ENCODE measurements around the gene ZNF512B.
A peak's percentile ranks its signal among the peaks of the same experiment; 100 is the strongest.
"Not testable (repeated sequence)": the region's sequence is repeated elsewhere in the genome, so short reads cannot be mapped to it uniquely, and the experiment has no call there.

Gene ZNF512B, protein sequence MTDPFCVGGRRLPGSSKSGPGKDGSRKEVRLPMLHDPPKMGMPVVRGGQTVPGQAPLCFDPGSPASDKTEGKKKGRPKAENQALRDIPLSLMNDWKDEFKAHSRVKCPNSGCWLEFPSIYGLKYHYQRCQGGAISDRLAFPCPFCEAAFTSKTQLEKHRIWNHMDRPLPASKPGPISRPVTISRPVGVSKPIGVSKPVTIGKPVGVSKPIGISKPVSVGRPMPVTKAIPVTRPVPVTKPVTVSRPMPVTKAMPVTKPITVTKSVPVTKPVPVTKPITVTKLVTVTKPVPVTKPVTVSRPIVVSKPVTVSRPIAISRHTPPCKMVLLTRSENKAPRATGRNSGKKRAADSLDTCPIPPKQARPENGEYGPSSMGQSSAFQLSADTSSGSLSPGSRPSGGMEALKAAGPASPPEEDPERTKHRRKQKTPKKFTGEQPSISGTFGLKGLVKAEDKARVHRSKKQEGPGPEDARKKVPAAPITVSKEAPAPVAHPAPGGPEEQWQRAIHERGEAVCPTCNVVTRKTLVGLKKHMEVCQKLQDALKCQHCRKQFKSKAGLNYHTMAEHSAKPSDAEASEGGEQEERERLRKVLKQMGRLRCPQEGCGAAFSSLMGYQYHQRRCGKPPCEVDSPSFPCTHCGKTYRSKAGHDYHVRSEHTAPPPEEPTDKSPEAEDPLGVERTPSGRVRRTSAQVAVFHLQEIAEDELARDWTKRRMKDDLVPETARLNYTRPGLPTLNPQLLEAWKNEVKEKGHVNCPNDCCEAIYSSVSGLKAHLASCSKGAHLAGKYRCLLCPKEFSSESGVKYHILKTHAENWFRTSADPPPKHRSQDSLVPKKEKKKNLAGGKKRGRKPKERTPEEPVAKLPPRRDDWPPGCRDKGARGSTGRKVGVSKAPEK

DNA sequence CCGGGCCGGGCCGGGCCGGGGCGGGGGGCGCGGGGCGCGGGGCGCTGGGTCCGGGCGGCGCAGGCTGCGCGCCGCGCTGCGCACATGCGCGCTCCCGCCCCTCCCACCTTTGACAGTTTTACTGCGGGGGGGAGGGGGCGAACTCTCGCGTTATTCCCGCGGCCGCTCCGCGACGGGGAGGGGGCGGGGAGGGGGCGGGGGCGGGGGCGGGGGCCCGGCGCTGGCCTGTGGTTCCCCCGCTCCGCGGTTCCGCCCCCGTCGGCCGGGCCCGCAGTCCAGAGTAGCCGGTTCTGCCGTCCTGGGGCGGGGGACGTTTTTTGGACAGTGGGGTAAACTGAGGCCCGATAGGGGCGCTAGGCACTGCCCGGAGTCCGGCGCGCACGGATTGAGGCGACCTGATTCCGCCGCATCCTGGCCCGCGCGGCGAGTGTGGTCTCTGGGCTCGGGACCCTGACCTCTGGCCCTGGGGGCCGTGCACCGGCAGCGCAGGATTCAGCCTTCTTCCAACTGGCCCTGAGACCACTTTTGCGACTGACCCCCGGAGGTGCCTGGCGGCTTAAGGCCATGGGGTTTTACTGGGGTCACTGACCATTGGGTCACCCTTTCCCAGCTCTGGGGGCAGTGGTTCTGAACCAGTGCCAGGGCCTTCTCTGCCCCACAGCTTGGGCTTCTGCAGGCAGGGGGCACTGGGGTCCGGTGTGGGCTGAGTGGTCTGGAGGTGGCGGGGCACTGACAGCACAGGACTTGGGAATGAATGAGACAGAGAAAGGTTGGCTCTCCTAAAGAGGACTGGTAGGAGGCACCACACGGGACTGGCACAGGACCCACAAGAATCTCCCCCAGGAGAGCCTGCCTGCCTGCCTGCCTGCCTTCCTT lies at the start of gene ZNF512B:
Gene ZNF512B, minus strand, starts transcription at position 93 of the 876 bp plus-strand sequence. CDS start 1,980 bp downstream, outside the sequence.
- in situ Hi-C loops (cut with HindIII; ENCODE audit: low pct_unique_long_range_greater_than_20kb, low sequenced_read_pairs): no loop called here
- no peak for TF ChIP-seq JUND (IDR thresholded peaks at IDR 0.05; ENCODE audit: low read depth)

DNA sequence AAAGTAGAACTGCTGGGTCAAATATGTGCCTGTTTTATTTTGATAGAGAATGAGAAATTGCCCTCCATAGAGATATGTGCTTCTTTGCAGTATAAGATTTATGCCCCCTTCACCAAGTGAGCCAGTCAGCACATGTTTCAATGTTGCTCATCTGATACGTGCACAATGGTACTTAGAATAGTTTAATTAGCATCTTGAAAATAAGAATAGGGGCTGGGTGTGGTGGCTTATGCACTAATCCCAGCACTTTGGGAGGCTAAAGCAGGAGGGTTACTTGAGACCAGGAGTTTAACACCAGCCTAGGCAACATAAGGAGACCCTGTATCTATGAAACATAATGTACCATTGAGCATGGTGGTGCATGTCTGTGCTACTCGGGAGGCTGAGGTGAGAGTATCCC lies 45.9 kb upstream of the ZNF512B start:
- no peak for DNase-seq (ENCODE audit: low read depth in 1 of 2, low spot score in 1 of 2)
- no peak for TF ChIP-seq JUND (IDR thresholded peaks at IDR 0.05; ENCODE audit: low read depth)
- in situ Hi-C loops (cut with HindIII; ENCODE audit: low pct_unique_long_range_greater_than_20kb, low sequenced_read_pairs): no loop called here

More for the DNA sequence above, at the start of gene ZNF512B:
- peak; percentile 89 to 90 for DNase-seq (ENCODE audit: low read depth in 1 of 2, low spot score in 1 of 2)

DNA sequence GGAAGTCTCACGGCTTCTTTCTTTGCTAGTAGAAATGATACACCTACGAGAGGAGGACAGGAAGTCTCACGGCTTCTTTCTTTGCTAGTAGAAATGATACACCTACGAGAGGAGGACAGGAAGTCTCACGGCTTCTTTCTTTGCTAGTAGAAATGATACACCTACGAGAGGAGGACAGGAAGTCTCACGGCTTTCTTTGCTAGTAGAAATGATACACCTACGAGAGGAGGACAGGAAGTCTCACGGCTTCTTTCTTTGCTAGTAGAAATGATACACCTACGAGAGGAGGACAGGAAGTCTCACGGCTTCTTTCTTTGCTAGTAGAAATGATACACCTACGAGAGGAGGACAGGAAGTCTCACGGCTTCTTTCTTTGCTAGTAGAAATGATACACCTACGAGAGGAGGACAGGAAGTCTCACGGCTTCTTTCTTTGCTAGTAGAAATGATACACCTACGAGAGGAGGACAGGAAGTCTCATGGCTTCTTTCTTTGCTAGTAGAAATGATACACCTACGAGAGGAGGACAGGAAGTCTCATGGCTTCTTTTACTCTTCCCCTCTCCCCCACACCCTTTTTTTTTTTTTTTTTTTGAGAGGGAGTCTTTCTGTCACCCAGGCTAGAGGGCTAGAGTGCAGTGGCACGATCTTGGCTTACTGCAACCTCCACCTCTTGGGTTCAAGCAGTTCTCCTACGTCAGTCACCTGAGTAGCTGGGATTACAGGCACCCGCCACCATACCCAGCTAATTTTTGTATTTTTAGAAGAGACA lies 42.8 kb upstream of the ZNF512B start:
- in situ Hi-C loops (cut with HindIII; ENCODE audit: low pct_unique_long_range_greater_than_20kb, low sequenced_read_pairs); DNase-seq (ENCODE audit: low read depth in 1 of 2, low spot score in 1 of 2): not testable (repeated sequence)

DNA sequence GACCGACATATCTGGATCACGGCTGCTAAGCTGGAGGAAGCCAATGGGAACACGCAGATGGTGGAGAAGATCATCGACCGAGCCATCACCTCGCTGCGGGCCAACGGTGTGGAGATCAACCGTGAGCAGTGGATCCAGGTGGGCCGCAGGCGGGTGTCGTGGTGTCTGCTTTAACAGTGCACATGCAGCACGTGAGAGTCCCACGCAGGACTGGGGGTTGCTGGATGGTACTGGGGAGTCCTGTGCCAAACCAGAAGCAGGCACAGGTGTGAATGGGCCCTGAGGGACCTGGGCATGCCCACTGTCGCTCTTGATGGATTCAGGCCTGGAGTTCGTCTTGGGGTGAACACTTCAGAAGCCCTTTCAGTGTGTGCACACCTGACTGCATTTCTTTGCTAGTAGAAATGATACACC lies 41.6 kb upstream of the ZNF512B start:
- in situ Hi-C loops (cut with HindIII; ENCODE audit: low pct_unique_long_range_greater_than_20kb, low sequenced_read_pairs): no loop called here
- no peak for DNase-seq (ENCODE audit: low read depth in 1 of 2, low spot score in 1 of 2)
- no peak for TF ChIP-seq JUND (IDR thresholded peaks at IDR 0.05; ENCODE audit: low read depth)

DNA sequence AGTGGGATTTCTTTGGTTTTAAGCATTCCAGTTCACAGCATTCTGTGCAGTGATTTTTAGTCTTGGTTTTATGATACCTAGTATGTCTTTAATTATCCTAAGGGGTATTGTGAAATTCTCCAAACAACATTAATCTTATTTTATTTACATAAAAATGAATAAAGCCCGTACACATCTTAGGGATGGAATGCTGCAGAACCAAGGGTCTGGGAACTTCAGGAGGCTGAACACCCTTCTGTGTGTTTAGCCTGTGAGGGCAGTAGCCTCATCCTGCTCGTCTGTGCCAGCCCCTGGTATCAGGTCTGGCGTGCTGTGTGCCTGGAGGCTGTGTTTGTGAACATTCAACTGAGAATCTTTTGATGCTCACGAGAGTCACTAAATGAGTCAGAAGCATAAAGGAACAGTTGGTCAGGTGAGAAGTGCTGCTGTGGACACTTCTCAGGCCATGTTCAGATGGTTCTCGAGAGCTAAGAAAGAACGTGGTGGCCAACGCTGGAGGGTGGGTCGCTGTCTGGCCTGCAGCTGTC lies 41.0 kb upstream of the ZNF512B start:
- in situ Hi-C loops (cut with HindIII; ENCODE audit: low pct_unique_long_range_greater_than_20kb, low sequenced_read_pairs): no loop called here
- TF ChIP-seq JUND (IDR thresholded peaks at IDR 0.05; ENCODE audit: low read depth): no peak
- DNase-seq (ENCODE audit: low read depth in 1 of 2, low spot score in 1 of 2): peak in 1 of 2 experiments; percentile 37

DNA sequence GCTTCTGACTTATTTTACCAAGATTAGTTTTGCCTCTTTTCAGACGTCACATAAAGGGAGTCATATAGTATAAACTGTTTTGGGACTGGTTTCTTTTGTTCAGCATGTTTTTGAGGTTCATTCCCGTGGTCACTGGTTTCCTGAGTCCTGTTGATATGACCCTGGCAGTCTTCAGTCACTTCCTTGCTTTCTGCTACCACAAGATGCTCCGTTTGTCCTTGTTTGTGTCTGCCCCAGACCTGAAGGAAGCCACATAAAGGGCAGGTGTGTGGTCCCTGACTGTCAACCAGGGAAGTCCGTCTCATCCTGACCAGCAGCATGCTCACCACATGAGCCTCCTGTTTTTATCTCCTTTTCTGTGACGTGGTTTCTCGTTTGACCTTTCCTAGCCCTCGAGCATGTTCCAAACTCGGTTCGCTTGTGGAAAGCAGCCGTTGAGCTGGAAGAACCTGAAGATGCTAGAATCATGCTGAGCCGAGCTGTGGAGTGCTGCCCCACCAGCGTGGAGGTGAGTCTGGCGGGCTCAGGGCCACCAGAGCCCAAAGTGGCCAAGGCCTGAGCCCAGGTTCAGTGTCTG lies 40.2 kb upstream of the ZNF512B start:
- no peak for DNase-seq (ENCODE audit: low read depth in 1 of 2, low spot score in 1 of 2)
- in situ Hi-C loops (cut with HindIII; ENCODE audit: low pct_unique_long_range_greater_than_20kb, low sequenced_read_pairs): no loop called here
- no peak for TF ChIP-seq JUND (IDR thresholded peaks at IDR 0.05; ENCODE audit: low read depth)

DNA sequence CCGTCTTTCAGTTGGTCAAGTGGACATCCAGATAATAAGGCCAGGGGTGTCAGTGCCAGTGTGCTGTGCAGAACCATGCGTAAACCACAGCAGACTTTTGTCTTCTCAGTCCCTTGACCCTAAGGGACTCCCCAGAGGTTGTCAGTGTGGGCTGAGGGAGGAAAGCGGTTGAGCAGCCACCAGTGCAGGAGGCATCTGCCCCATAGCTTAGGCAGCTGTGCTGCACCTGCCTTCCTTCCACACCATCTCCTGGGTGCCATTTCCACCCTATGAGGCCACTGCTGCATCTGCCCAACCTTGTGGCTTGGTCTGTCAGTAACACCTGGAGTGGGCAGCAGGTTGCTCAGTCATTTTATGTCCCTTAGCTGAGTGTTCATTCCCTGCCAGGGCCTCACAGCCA lies 37.2 kb upstream of the ZNF512B start:
- no peak for DNase-seq (ENCODE audit: low read depth in 1 of 2, low spot score in 1 of 2)
- in situ Hi-C loops (cut with HindIII; ENCODE audit: low pct_unique_long_range_greater_than_20kb, low sequenced_read_pairs): no loop called here
- no peak for TF ChIP-seq JUND (IDR thresholded peaks at IDR 0.05; ENCODE audit: low read depth)

DNA sequence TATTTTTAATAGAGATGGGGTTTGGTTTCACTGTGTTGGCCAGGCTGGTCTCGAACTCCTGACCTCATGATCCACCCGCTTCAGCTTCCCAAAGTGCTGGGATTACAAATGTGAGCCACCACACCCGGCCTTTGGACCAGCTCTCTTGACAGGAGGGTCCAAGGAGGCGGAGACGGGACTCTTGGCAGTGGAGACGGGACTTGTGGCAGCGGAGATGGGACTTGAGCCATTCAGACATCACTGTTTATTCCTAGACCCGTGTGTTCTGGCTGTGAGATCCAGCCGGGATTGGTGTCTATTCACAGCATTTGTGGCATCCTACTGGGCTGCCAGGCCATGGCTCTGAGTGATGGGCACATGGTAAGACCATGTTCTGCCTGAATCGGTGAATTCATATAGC lies 36.8 kb upstream of the ZNF512B start:
- in situ Hi-C loops (cut with HindIII; ENCODE audit: low pct_unique_long_range_greater_than_20kb, low sequenced_read_pairs): no loop called here
- no peak for TF ChIP-seq JUND (IDR thresholded peaks at IDR 0.05; ENCODE audit: low read depth)
- no peak for DNase-seq (ENCODE audit: low read depth in 1 of 2, low spot score in 1 of 2)

DNA sequence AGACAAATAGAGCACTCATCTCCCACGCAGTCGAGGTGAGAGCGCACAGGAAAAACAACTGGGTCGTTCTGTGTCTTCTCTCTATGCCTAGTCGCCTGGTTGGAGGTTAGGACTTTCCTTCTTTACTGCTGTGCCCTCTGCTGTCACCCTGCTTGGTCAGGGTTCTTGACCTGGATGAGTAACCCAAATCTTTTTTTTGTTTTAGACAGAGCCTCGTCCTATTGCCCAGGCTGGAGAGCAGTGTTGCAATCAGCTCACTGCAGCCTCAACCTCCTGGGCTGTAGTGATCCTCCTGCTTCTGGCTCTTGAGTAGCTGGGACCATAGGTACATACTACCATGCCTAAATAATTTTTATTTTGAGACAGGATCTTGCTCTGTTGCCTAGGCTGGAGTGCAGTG lies 35.7 kb upstream of the ZNF512B start:
- in situ Hi-C loops (cut with HindIII; ENCODE audit: low pct_unique_long_range_greater_than_20kb, low sequenced_read_pairs): no loop called here
- TF ChIP-seq JUND (IDR thresholded peaks at IDR 0.05; ENCODE audit: low read depth): no peak
- no peak for DNase-seq (ENCODE audit: low read depth in 1 of 2, low spot score in 1 of 2)

DNA sequence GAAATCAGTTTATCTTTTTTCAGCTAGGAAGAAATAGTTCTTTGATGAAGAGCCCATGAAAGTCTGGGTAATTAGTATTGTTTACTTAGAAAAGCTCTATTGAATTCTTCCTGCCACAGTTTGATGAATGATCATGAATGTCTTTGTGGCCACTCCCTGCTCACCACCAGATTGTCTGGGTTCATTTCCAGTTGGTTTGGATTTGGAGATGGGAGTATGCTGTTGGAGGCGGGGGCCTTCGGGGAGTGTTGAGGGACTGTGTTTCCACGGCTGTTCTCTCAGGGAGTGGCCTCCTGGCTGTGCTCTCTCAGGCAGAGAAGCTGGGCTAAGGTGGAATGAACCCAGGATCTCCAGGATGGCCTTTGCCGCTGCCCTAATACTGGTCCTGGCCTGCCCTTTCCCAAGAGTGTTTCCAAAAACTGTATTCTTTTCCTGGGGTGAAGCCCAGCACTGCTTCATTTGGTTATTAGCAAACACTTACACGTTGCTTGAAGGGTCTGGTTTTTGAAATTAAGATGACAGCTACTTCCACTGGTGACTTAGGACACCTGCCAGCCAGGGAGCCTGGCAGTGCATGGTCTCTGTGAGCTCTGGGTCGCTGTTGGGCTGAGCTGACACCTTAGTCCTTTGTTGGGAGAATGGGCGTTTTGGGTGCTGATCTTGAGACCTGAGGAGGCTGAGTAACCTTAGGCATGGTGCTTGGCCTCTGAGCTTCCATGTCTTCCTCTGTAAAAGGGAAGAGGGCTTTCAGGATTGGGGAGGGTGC lies 34.4 kb upstream of the ZNF512B start:
- in situ Hi-C loops (cut with HindIII; ENCODE audit: low pct_unique_long_range_greater_than_20kb, low sequenced_read_pairs): no loop called here
- no peak for TF ChIP-seq JUND (IDR thresholded peaks at IDR 0.05; ENCODE audit: low read depth)
- no peak for DNase-seq (ENCODE audit: low read depth in 1 of 2, low spot score in 1 of 2)

Data from T47D (cell line).